ENCODE results near the gene AUNIP. TPM values are rescaled to one million over a fixed set of nuclear protein-coding genes. Genes with fewer than 3 reads are reported as not detected.

The AUNIP gene
- total RNA-seq, 1 experiment from 2014 or later, result 12.1 TPM

- TF ChIP-seq, protein P1, sequence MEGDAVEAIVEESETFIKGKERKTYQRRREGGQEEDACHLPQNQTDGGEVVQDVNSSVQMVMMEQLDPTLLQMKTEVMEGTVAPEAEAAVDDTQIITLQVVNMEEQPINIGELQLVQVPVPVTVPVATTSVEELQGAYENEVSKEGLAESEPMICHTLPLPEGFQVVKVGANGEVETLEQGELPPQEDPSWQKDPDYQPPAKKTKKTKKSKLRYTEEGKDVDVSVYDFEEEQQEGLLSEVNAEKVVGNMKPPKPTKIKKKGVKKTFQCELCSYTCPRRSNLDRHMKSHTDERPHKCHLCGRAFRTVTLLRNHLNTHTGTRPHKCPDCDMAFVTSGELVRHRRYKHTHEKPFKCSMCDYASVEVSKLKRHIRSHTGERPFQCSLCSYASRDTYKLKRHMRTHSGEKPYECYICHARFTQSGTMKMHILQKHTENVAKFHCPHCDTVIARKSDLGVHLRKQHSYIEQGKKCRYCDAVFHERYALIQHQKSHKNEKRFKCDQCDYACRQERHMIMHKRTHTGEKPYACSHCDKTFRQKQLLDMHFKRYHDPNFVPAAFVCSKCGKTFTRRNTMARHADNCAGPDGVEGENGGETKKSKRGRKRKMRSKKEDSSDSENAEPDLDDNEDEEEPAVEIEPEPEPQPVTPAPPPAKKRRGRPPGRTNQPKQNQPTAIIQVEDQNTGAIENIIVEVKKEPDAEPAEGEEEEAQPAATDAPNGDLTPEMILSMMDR (IDR thresholded peaks at IDR 0.05 in 2 of 3, conservative IDR thresholded peaks at IDR 0.05 in 1 of 3; ENCODE audit: borderline replicate concordance in 1 of 3, insufficient read depth in 1 of 3, low read depth in 2 of 3, low read length in 2 of 3), result no peak
- TF ChIP-seq POLR2A (IDR thresholded peaks at IDR 0.05; ENCODE audit: borderline replicate concordance, extremely low read depth, insufficient read depth, insufficient read length) (peak; percentile 46), EGR1 (IDR thresholded peaks at IDR 0.05; ENCODE audit: low read depth) (peak; percentile 76), SIN3A (IDR thresholded peaks at IDR 0.05; ENCODE audit: low read depth) (peak; percentile 80), POLR2AphosphoS5 (IDR thresholded peaks at IDR 0.05; ENCODE audit: low read depth, low read length) (peak; percentile 94), YY1 (IDR thresholded peaks at IDR 0.05; ENCODE audit: extremely low read depth, insufficient replicate concordance, low read depth, low read length) (peak; percentile 60)
Observed at GRCh38 chr1:25819491-25820246, 39.6 kb downstream of the AUNIP start, which contains the start of gene MTFR1L (continued).

DNA sequence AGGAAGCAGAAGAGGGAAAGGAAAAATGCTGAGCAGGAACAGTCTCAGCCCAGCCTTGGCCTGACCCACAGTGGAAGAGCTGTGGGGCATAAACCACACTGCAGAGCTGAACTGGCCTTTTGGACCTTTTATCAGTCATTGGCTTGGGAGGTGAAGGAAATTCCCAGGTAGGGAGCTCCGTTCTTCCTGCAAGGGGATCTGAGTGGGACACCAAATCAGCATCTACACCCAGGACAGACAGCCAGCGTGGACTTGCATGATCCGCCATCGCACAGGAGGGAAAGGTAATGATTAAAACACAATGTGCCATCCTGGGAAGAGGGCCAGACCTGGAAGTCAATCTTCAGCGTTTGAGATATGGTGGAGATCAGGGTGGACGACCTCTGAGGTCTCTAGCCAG, 40.7 kb downstream of the AUNIP start:
- Histone ChIP-seq H3K9me3 (ENCODE audit: control insufficient read depth in 1 of 2, insufficient read depth in 1 of 2, low read depth in 1 of 2, low read length in 2 of 2) (no peaks in the 10 kb centered on the region), H3K9ac (ENCODE audit: low read length) (peak overlapping the region; percentile 86), H3K27me3 (ENCODE audit: insufficient read depth, low read length) (no peaks in the 10 kb centered on the region), H3K4me3 (replicated peaks in 1 of 2; ENCODE audit: low read depth in 1 of 2, low read length in 2 of 2) (peak overlapping the region; percentile 90 to 92), H3K4me2 (ENCODE audit: low read length) (peak overlapping the region; percentile 91), H3K79me2 (ENCODE audit: insufficient read depth, low read length) (peaks cover 23% of the 10 kb centered on the region; the same call in 1 of the 2 replicates), H2AFZ (ENCODE audit: low read depth, low read length, poor library complexity, severe bottlenecking) (no peak overlapping the region), H3K4me1 (ENCODE audit: control insufficient read depth in 1 of 2, insufficient read depth in 2 of 2, low read length in 2 of 2) (peaks cover 18 to 33% of the 10 kb centered on the region in 2 experiments; a peak in 3 of 4 replicates), H4K20me1 (ENCODE audit: insufficient read depth) (no peaks in the 10 kb centered on the region), H3K9me2 (ENCODE audit: insufficient read depth) (no peaks in the 10 kb centered on the region), H3K36me3 (ENCODE audit: control insufficient read depth in 1 of 2, insufficient read depth in 2 of 2, low read length in 2 of 2) (no peaks in the 10 kb centered on the region), H3K27ac (ENCODE audit: low read depth, low read length) (peak overlapping the region; percentile 81; the same call in 1 of the 2 replicates)
- intact Hi-C loops (cut with micrococcal nuclease), result loop anchor here (2.0 to 10.0 kb wide), 3 partner anchors 79 to 564 kb away; partner anchors contain the start of gene PAFAH2
- TF ChIP-seq TCF7L2 (IDR thresholded peaks at IDR 0.05; ENCODE audit: borderline replicate concordance, extremely low read depth, insufficient read depth, insufficient read length) (no peak), ELF1 (IDR thresholded peaks at IDR 0.05; ENCODE audit: borderline replicate concordance, low read depth) (no peak), ZNF274 (IDR thresholded peaks at IDR 0.05; ENCODE audit: low read depth, low read length) (no peak), CEBPB (IDR thresholded peaks at IDR 0.05; ENCODE audit: low read depth) (no peak), CBX3 (IDR thresholded peaks at IDR 0.05; ENCODE audit: low read depth) (no peak), MAX (IDR thresholded peaks at IDR 0.05) (no peak)
- ChIA-PET POLR2A (no interaction called here), RAD21 (ENCODE audit: low non-redundant PET in 1 of 2, low total read pairs in 2 of 2, uncharacterized antibody in 2 of 2, unreplicated experiment in 2 of 2) (no interaction called here), CTCF (interaction anchor here (1.0 to 1.7 kb wide), 6 partner anchors 11 to 179 kb away, joined by 3 to 5 read pairs (median 4); partner anchors contain the start of gene PAFAH2)
- no peak for DNase-seq (ENCODE audit: low read depth, low spot score)
- ATAC-seq, result no peak
- no TSS peak for BruUV-seq (replicated peaks)

Measured in HCT116 (cell line).